Activated CD4-positive, alpha-beta T cell treated with anti-CD3 and anti-CD28 coated beads, Interleukin-10, Interleukin-2, amounts not matched to agents 100 ng/mL and 50 ng/mL, durations not matched to agents 16 hours and 8 hours (primary cell): ENCODE data around the gene ADGRF3.
"Not testable (repeated sequence)": the region's sequence is repeated elsewhere in the genome, so short reads cannot be mapped to it uniquely, and the experiment has no call there.

ENCODE experiments used
- DNase-seq: peaks from one replicate; pipeline ENCODE4 v3.0.0-alpha.2; 2020

ADGRF3 gene

GRCh38 chr2:26276484-26277227, 69.9 kb downstream of the ADGRF3 start:
- DNase-seq: no peak

- DNase-seq: no peak
These were observed 72.5 kb downstream of the ADGRF3 start for GRCh38 chr2:26274058-26274613.

- DNase-seq: no peak
These were observed 73.1 kb downstream of the ADGRF3 start for GRCh38 chr2:26273501-26273900.

DNA sequence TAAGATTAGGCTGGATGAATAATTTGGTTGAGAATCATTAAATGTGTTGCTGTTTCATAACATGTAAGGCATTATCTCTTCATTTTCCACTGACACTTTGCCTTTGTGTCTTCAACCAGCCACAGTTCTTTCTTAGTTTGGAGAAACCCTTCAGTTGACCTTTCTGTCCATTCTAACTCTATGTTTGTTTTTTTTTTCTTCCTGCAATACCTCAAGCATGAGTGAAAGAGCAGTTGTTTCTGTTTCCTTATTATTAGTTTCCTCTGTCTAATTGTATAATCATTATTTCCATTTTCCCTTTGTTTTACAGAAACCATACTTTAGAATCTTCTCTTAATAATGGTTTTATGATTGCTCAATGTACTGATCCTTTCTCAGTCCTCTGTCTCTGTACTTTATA, 76.2 kb downstream of the ADGRF3 start:
- DNase-seq: no peak

DNA sequence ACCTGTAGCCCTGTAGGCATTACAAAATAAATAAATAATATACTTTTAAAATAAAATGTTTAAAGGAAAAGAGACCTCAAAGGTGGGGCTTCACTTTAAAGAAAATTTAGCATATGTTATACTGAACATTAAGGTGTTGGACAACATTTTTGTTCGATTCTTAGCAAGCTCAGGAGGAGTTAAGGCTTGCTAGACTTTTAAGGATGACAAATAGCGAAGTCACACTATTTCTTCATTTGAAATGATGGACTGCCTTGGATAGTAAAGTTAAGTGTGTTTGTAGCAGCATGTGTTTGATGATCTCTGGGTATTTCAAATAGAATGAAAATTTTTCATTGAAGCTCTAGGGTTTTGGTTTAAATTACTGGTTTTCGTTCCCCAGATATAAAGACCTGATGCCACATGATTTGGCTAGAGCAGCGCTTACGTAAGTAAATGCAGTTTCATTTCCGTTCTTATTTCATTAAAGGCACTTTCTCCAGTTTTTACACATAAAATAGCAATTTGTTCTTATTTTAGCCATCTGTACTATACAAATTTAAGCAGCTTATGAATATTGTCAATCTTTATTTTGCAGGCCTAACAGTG, 76.9 kb downstream of the ADGRF3 start:
- no peak for DNase-seq

DNA sequence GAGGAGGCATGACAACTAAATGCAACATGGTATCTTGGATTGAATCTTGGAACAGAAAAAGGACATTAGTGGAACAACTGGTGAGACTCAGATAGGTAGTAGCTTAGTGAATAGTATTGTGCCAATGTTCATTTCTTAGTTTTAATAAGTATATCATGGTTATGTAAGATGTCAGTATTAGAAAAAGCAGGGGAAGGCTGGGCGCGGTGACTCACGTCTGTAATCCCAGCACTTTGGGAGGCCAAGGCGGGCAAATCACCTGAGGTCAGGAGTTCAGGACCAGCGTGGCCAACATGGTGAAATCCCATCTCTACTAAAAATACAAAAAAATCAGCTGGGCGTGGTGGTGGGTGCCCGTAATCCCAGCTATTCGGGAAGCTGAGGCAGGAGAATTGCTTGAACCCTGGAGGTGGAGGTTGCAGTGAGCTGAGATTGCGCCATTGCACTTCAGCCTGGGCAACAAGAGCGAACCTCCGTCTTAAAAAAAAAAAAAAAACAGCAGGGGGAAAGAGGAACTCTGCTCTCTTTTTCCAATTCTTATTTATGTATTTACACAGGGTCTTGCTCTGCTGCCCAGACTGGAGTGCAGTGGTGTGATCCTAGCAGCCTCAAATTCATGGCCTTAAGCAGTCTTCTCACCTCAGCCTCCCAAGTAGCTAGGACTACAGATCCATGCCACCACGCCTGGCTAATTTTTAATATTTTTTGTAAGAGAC, 77.8 kb downstream of the ADGRF3 start:
- DNase-seq: not testable (repeated sequence)

GRCh38 chr2:26268213-26268612, 78.4 kb downstream of the ADGRF3 start:
- DNase-seq: no peak

DNA sequence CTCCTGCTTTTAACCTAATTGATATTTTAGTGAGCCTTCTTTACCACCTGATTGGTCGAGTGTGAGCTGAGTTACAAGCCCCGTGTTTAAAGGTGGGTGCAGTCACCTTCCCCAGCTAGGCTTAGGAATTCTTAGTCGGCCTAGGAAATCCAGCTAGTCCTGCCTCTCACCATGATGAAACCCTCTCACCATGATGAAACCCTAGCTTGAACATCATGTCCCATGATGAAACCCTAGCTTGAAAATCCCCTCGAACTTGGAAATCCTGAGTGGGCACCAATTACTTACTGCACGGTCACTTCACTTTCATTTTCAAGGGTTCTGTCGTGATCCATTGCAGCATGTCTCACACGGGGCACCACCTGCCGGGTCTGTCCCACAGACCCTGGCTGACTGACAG, 87.8 kb downstream of the ADGRF3 start:
- not testable (repeated sequence) for DNase-seq
